ENCODE results near the gene PRPSAP2. TPM values are rescaled to one million over a fixed set of nuclear protein-coding genes. Genes with fewer than 3 reads are reported as not detected.
A peak's percentile ranks its signal among the peaks of the same experiment; 100 is the strongest.

PRPSAP2 gene
- total and polyA plus RNA-seq, 2 of the 8 experiments (the other 6 are each of a cell fraction or from before 2014, with no cell fraction given): 28.7 to 50.5 TPM

DNA sequence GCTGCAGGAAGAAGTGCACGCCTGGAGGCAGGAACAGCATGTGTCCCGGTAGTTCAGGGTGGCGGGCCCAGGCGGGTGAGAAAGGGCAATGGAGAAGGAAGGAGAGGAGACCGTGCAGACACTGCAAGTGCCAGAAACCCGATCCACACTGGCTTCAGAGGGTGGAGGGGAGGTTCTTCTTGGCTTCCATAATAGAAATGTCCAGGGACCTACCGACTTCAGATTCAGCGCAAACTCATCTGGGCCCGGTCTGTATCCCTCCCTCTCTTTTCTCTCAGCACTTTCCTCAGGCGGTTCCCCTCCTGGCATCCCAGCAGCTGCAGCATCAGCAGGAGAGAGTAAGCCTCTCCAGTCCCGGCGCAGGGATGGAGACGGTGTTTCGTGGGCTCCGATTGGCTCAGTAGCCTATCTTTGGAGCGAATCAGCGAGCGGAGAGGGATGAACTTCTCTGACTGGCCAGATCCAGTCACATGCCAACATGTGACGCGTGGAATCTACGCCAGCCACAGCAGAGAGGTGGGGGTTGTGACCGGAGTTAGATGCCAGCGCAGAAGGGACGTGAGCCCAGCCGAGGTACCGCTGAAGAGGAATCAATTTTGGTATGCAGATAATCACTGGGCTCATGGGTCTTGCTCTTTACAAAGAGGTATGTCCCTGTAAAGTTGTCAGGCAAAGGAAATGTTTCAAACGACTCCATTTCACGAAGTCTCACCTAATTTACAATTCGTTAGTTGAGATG lies 1.9 kb upstream of the PRPSAP2 start (continued):
- TF ChIP-seq KDM4A (IDR thresholded peaks at IDR 0.05; ENCODE audit: low read depth, low read length, severe bottlenecking) (peak; percentile 49), SIN3A (conservative IDR thresholded peaks at IDR 0.05 in 1 of 2, IDR thresholded peaks at IDR 0.05 in 1 of 2; ENCODE audit: low read depth in 1 of 2, low read length in 2 of 2) (peak; percentile 61 to 75; a peak in 1 of 4 replicates), CREB1 (IDR thresholded peaks at IDR 0.05) (peak; percentile 95), TAF7 (optimal IDR thresholded peaks at IDR 0.05; ENCODE audit: borderline replicate concordance, low read depth, low read length) (peak; percentile 19), TAF1 (IDR thresholded peaks at IDR 0.05; ENCODE audit: low read depth, low read length) (peak; percentile 84), FOSL1 (IDR thresholded peaks at IDR 0.05; ENCODE audit: insufficient read depth, low read depth, low read length) (no peak), SP1 (IDR thresholded peaks at IDR 0.05; ENCODE audit: low read depth, low read length) (peak; percentile 81), SRF (IDR thresholded peaks at IDR 0.05; ENCODE audit: low read depth, low read length) (no peak), CBX8 (IDR thresholded peaks at IDR 0.05; ENCODE audit: borderline replicate concordance, low read depth, low read length) (no peak), ASH2L (IDR thresholded peaks at IDR 0.05; ENCODE audit: low read length) (peak; percentile 88), SIRT6 (IDR thresholded peaks at IDR 0.05; ENCODE audit: low read length) (no peak), POLR2A (IDR thresholded peaks at IDR 0.05; ENCODE audit: control extremely low read depth in 1 of 2, low read depth in 2 of 2, low read length in 2 of 2) (peak; percentile 30 to 85)
- TF ChIP-seq, protein P1, sequence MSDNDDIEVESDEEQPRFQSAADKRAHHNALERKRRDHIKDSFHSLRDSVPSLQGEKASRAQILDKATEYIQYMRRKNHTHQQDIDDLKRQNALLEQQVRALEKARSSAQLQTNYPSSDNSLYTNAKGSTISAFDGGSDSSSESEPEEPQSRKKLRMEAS (IDR thresholded peaks at IDR 0.05): peak; percentile 61
- TF ChIP-seq, protein P2, sequence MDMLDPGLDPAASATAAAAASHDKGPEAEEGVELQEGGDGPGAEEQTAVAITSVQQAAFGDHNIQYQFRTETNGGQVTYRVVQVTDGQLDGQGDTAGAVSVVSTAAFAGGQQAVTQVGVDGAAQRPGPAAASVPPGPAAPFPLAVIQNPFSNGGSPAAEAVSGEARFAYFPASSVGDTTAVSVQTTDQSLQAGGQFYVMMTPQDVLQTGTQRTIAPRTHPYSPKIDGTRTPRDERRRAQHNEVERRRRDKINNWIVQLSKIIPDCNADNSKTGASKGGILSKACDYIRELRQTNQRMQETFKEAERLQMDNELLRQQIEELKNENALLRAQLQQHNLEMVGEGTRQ (IDR thresholded peaks at IDR 0.05; ENCODE audit: low read length): peak; percentile 97

Data from H1 (cell line).